GM23338 (cell line): ENCODE data around the gene FERMT3. TPM values are rescaled to one million over a fixed set of nuclear protein-coding genes. Genes with fewer than 3 reads are reported as not detected.

Source experiments
- ATAC-seq: fragments of 200-7000 bp; cut with Tn5 transposase; 3 replicates; pipeline ENCODE4 v1.9.1; 2020
- DNase-seq: peaks from one replicate; pipeline ENCODE4 v3.0.0-alpha.2; 2015; ENCODE audit warnings: low spot score
- H2AFZ ChIP-seq: fragments of 200-600 bp; sonication (generic); 2 replicates; pipeline ENCODE4 v1.8.0; 2016; ENCODE audit warnings: antibody characterized with exemption, mild to moderate bottlenecking, moderate library complexity
- H3F3A ChIP-seq: fragments of 200-600 bp; sonication (generic); replicated peaks from 2 replicates; pipeline ENCODE4 v1.8.0; 2017; ENCODE audit warnings: antibody characterized with exemption, mixed run types, low read depth
- H3K27ac ChIP-seq: fragments of 200-600 bp; sonication (generic); 2 replicates; pipeline ENCODE4 v1.6.1; 2016; ENCODE audit warnings: low read depth
- H3K27me3 ChIP-seq: fragments of 200-600 bp; sonication (generic); 2 replicates; pipeline ENCODE4 v1.8.0; 2016; ENCODE audit warnings: mild to moderate bottlenecking, mixed run types, moderate library complexity; ENCODE audit not compliant: insufficient read depth
- H3K36me3 ChIP-seq: fragments of 200-600 bp; sonication (generic); 2 replicates; pipeline ENCODE4 v1.8.0; 2016; ENCODE audit warnings: mild to moderate bottlenecking; ENCODE audit not compliant: insufficient read depth
- H3K4me1 ChIP-seq: fragments of 200-600 bp; sonication (generic); 2 replicates; pipeline ENCODE4 v1.8.0; 2016; ENCODE audit warnings: mild to moderate bottlenecking, moderate library complexity; ENCODE audit not compliant: insufficient read depth
- H3K4me2 ChIP-seq: fragments of 200-600 bp; sonication (generic); 2 replicates; pipeline ENCODE4 v1.7.1; 2017; ENCODE audit warnings: mixed run types
- H3K4me3 ChIP-seq: fragments of 200-600 bp; sonication (generic); 2 replicates; pipeline ENCODE4 v1.6.1; 2016; ENCODE audit warnings: mixed run types
- H3K79me2 ChIP-seq: fragments of 200-600 bp; sonication (generic); replicated peaks from 2 replicates; pipeline ENCODE4 v1.8.0; 2017; ENCODE audit warnings: mild to moderate bottlenecking; ENCODE audit not compliant: insufficient read depth
- H3K9me2 ChIP-seq: fragments of 200-600 bp; sonication (generic); 2 replicates; pipeline ENCODE4 v1.8.0; 2017; ENCODE audit not compliant: insufficient read depth
- H4K20me1 ChIP-seq: fragments of 200-600 bp; sonication (generic); replicated peaks from 2 replicates; pipeline ENCODE4 v1.8.0; 2017; ENCODE audit warnings: mild to moderate bottlenecking; ENCODE audit not compliant: insufficient read depth
- H3K27ac Mint-ChIP-seq: 2 replicates; pipeline ENCODE4 v1.8.0; 2020; ENCODE audit warnings: inconsistent platforms, mild to moderate bottlenecking, moderate library complexity, mixed read lengths
- H3K27me3 Mint-ChIP-seq: 3 replicates; pipeline ENCODE4 v1.8.0; 2022; ENCODE audit warnings: low read depth, mild to moderate bottlenecking, moderate library complexity, mixed read lengths, inconsistent platforms; ENCODE audit not compliant: insufficient read depth, poor library complexity
- H3K36me3 Mint-ChIP-seq: 3 replicates; pipeline ENCODE4 v1.8.0; 2021; ENCODE audit warnings: low read depth, mild to moderate bottlenecking, inconsistent platforms, moderate library complexity, mixed read lengths
- H3K4me1 Mint-ChIP-seq: 3 replicates; pipeline ENCODE4 v1.8.0; 2020; ENCODE audit warnings: mild to moderate bottlenecking, inconsistent platforms, mixed read lengths
- H3K4me3 Mint-ChIP-seq: 3 replicates; pipeline ENCODE4 v1.8.0; 2021; ENCODE audit warnings: moderate library complexity, mild to moderate bottlenecking, inconsistent platforms, mixed read lengths
- H3K9me3 Mint-ChIP-seq: 3 replicates; pipeline ENCODE4 v1.8.0; 2020; ENCODE audit warnings: moderate library complexity, mild to moderate bottlenecking, inconsistent platforms, mixed read lengths
- CREB1 ChIP-seq: fragments of 250-450 bp; sonication (Bioruptor Pico); IDR thresholded peaks from 2 replicates; pipeline ENCODE4 v1.5.0; 2020; ENCODE audit warnings: low read depth, mild to moderate bottlenecking, moderate library complexity
- ETS1 ChIP-seq: IDR thresholded peaks from 2 replicates; pipeline ENCODE4 v1.6.1; 2016; ENCODE audit warnings: antibody characterized with exemption
- JUNB ChIP-seq: IDR thresholded peaks from one replicate; pipeline ENCODE4 v1.6.1; 2016; ENCODE audit warnings: antibody characterized with exemption; ENCODE audit not compliant: unreplicated experiment
- STAT1 ChIP-seq: IDR thresholded peaks from one replicate; pipeline ENCODE4 v1.6.1; 2016; ENCODE audit warnings: antibody characterized with exemption; ENCODE audit not compliant: unreplicated experiment
- ZNF114 ChIP-seq: fragments of 250-450 bp; sonication (Bioruptor Pico); IDR thresholded peaks from 2 replicates; pipeline ENCODE4 v1.5.0; 2020; ENCODE audit warnings: mild to moderate bottlenecking, moderate library complexity
- ZNF462 ChIP-seq: fragments of 250-450 bp; sonication (Bioruptor Pico); IDR thresholded peaks from 2 replicates; pipeline ENCODE4 v1.5.0; 2020; ENCODE audit warnings: mild to moderate bottlenecking, moderate library complexity
- polyA plus RNA-seq: library from polyadenylated mRNA; unstranded; fragments of >200 nt; fragmentation: Nextera tagmentation; extraction: Ambion mirVana; gene quantifications from 2 replicates; pipeline ENCODE4 v1.2.1, GENCODE V29; 2016
- total RNA-seq: library from RNA; depleted of rRNA; stranded (reverse); fragments of >200 nt; shearing (Covaris generic); gene quantifications from 2 replicates; pipeline ENCODE4 v1.2.3, GENCODE V29; 2014

The FERMT3 gene
- total and polyA plus RNA-seq, 2 experiments from 2014 or later = 1.5 to 1.6 TPM

- no peak for TF ChIP-seq ZNF462 (CRISPR knock-in tag)
- no peak for TF ChIP-seq STAT1
Observed at GRCh38 chr11:64230985-64231365, 24.5 kb downstream of the FERMT3 start (continued).

- Histone ChIP-seq H3K27ac (no peak overlapping the region), H2AFZ (no peak overlapping the region), H3K36me3 (no peaks in the 10 kb centered on the region), H3F3A (peaks cover 22% of the 10 kb centered on the region), H3K79me2 (peaks cover 4% of the 10 kb centered on the region; the same call in 1 of the 2 replicates), H3K4me3 (peak overlapping the region; percentile 94; the same call in 1 of the 2 replicates), H3K9me2 (no peaks in the 10 kb centered on the region), H3K4me2 (peak overlapping the region; percentile 96; the same call in 1 of the 2 replicates), H4K20me1 (no peaks in the 10 kb centered on the region), H3K4me1 (peaks cover 17% of the 10 kb centered on the region; the same call in 1 of the 2 replicates), H3K27me3 (peaks cover 23% of the 10 kb centered on the region; the same call in 1 of the 2 replicates)
- Mint-ChIP-seq H3K9me3 (no peaks in the 10 kb centered on the region), H3K27ac (no peak overlapping the region), H3K27me3 (peaks cover 30% of the 10 kb centered on the region), H3K36me3 (peaks cover 3% of the 10 kb centered on the region; the same call in 1 of the 3 replicates), H3K4me3 (peak overlapping the region; percentile 83), H3K4me1 (peaks cover 23% of the 10 kb centered on the region)
- ATAC-seq = no peak
- no peak for DNase-seq
- TF ChIP-seq ETS1 (no peak), ZNF114 (CRISPR knock-in tag) (no peak), CREB1 (CRISPR knock-in tag) (no peak), JUNB (no peak)
Observed at GRCh38 chr11:64231546-64231945, 25.0 kb downstream of the FERMT3 start.
